ENCODE data around the gene NEAT1. TPM values are rescaled to one million over a fixed set of nuclear protein-coding genes. Genes with fewer than 3 reads are reported as not detected.
A peak's percentile ranks its signal among the peaks of the same experiment; 100 is the strongest.

NEAT1 gene
- total and polyA plus RNA-seq, 9 of the 15 experiments (the other 6 are each of a cell fraction or from before 2014, with no cell fraction given): 20.1 to 389 (median 62.8) TPM

DNA sequence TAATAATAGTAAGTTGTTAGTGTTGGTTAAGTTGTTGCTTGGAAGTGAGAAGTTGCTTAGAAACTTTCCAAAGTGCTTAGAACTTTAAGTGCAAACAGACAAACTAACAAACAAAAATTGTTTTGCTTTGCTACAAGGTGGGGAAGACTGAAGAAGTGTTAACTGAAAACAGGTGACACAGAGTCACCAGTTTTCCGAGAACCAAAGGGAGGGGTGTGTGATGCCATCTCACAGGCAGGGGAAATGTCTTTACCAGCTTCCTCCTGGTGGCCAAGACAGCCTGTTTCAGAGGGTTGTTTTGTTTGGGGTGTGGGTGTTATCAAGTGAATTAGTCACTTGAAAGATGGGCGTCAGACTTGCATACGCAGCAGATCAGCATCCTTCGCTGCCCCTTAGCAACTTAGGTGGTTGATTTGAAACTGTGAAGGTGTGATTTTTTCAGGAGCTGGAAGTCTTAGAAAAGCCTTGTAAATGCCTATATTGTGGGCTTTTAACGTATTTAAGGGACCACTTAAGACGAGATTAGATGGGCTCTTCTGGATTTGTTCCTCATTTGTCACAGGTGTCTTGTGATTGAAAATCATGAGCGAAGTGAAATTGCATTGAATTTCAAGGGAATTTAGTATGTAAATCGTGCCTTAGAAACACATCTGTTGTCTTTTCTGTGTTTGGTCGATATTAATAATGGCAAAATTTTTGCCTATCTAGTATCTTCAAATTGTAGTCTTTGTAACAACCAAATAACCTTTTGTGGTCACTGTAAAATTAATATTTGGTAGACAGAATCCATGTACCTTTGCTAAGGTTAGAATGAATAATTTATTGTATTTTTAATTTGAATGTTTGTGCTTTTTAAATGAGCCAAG is 2.7 kb downstream of the NEAT1 start (continued):
- TF ChIP-seq, protein P1, sequence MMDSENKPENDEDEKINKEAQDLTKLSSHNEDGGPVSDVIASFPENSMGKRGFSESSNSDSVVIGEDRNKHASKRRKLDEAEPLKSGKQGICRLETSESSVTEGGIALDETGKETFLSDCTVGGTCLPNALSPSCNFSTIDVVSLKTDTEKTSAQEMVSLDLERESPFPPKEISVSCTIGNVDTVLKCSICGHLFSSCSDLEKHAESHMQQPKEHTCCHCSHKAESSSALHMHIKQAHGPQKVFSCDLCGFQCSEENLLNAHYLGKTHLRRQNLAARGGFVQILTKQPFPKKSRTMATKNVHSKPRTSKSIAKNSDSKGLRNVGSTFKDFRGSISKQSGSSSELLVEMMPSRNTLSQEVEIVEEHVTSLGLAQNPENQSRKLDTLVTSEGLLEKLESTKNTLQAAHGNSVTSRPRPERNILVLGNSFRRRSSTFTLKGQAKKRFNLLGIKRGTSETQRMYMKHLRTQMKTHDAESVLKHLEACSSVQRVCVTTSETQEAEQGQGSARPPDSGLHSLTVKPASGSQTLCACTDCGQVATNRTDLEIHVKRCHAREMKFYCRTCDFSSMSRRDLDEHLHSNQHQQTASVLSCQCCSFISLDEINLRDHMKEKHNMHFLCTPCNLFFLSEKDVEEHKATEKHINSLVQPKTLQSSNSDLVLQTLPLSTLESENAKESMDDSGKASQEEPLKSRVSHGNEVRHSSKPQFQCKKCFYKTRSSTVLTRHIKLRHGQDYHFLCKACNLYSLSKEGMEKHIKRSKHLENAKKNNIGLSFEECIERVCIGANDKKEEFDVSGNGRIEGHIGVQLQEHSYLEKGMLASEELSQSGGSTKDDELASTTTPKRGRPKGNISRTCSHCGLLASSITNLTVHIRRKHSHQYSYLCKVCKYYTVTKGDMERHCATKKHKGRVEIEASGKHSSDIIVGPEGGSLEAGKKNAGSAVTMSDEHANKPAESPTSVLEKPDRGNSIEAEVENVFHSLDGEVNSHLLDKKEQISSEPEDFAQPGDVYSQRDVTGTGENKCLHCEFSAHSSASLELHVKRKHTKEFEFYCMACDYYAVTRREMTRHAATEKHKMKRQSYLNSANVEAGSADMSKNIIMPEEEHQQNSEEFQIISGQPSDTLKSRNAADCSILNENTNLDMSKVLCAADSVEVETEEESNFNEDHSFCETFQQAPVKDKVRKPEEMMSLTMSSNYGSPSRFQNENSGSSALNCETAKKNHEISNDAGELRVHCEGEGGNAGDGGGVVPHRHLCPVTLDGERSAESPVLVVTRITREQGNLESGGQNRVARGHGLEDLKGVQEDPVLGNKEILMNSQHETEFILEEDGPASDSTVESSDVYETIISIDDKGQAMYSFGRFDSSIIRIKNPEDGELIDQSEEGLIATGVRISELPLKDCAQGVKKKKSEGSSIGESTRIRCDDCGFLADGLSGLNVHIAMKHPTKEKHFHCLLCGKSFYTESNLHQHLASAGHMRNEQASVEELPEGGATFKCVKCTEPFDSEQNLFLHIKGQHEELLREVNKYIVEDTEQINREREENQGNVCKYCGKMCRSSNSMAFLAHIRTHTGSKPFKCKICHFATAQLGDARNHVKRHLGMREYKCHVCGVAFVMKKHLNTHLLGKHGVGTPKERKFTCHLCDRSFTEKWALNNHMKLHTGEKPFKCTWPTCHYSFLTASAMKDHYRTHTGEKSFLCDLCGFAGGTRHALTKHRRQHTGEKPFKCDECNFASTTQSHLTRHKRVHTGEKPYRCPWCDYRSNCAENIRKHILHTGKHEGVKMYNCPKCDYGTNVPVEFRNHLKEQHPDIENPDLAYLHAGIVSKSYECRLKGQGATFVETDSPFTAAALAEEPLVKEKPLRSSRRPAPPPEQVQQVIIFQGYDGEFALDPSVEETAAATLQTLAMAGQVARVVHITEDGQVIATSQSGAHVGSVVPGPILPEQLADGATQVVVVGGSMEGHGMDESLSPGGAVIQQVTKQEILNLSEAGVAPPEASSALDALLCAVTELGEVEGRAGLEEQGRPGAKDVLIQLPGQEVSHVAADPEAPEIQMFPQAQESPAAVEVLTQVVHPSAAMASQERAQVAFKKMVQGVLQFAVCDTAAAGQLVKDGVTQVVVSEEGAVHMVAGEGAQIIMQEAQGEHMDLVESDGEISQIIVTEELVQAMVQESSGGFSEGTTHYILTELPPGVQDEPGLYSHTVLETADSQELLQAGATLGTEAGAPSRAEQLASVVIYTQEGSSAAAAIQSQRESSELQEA (IDR thresholded peaks at IDR 0.05; ENCODE audit: low read depth): no peak
- TF ChIP-seq, protein P2, sequence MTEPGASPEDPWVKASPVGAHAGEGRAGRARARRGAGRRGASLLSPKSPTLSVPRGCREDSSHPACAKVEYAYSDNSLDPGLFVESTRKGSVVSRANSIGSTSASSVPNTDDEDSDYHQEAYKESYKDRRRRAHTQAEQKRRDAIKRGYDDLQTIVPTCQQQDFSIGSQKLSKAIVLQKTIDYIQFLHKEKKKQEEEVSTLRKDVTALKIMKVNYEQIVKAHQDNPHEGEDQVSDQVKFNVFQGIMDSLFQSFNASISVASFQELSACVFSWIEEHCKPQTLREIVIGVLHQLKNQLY (CRISPR knock-in tag; conservative IDR thresholded peaks at IDR 0.05): peak in 1 of 2 experiments; percentile 32; a peak in 1 of 4 replicates
- TF ChIP-seq, protein P3, sequence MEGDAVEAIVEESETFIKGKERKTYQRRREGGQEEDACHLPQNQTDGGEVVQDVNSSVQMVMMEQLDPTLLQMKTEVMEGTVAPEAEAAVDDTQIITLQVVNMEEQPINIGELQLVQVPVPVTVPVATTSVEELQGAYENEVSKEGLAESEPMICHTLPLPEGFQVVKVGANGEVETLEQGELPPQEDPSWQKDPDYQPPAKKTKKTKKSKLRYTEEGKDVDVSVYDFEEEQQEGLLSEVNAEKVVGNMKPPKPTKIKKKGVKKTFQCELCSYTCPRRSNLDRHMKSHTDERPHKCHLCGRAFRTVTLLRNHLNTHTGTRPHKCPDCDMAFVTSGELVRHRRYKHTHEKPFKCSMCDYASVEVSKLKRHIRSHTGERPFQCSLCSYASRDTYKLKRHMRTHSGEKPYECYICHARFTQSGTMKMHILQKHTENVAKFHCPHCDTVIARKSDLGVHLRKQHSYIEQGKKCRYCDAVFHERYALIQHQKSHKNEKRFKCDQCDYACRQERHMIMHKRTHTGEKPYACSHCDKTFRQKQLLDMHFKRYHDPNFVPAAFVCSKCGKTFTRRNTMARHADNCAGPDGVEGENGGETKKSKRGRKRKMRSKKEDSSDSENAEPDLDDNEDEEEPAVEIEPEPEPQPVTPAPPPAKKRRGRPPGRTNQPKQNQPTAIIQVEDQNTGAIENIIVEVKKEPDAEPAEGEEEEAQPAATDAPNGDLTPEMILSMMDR (IDR thresholded peaks at IDR 0.05 in 2 of 3, conservative IDR thresholded peaks at IDR 0.05 in 1 of 3; ENCODE audit: insufficient read depth in 2 of 3, low read depth in 1 of 3, low read length in 3 of 3): 0 out of 6 replicates have a peak, but pooled peaks of 1 of the 3 experiments have one; percentile 16
- TF ChIP-seq MEF2A (IDR thresholded peaks at IDR 0.05; ENCODE audit: control insufficient read depth, low read depth, low read length) (peak; percentile 1; the same call in 1 of the 2 replicates), CSDE1 (IDR thresholded peaks at IDR 0.05) (no peak), POLR2AphosphoS5 (IDR thresholded peaks at IDR 0.05; ENCODE audit: control insufficient read depth, insufficient read depth, low read depth, low read length) (peak; percentile 96), PHF20 (IDR thresholded peaks at IDR 0.05; ENCODE audit: partially characterized antibody) (no peak), THRAP3 (IDR thresholded peaks at IDR 0.05; ENCODE audit: borderline replicate concordance) (peak; percentile 54; the same call in 1 of the 2 replicates), ZNF766 (CRISPR knock-in tag; conservative IDR thresholded peaks at IDR 0.05) (no peak), HNRNPL (IDR thresholded peaks at IDR 0.05; ENCODE audit: low read depth, low read length) (0 out of 2 replicates have a peak, but pooled peaks have one; percentile 12), PHB2 (IDR thresholded peaks at IDR 0.05; ENCODE audit: low read depth) (no peak)
- TF ChIP-seq, protein P4, sequence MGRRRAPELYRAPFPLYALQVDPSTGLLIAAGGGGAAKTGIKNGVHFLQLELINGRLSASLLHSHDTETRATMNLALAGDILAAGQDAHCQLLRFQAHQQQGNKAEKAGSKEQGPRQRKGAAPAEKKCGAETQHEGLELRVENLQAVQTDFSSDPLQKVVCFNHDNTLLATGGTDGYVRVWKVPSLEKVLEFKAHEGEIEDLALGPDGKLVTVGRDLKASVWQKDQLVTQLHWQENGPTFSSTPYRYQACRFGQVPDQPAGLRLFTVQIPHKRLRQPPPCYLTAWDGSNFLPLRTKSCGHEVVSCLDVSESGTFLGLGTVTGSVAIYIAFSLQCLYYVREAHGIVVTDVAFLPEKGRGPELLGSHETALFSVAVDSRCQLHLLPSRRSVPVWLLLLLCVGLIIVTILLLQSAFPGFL (CRISPR knock-in tag; IDR thresholded peaks at IDR 0.05): 0 out of 2 replicates have a peak, but pooled peaks have one; percentile 91

Measured in K562 (cell line).